ENCODE results near the gene TM6SF1. TPM values are rescaled to one million over a fixed set of nuclear protein-coding genes. Genes with fewer than 3 reads are reported as not detected.
"Not testable (repeated sequence)": the region's sequence is repeated elsewhere in the genome, so short reads cannot be mapped to it uniquely, and the experiment has no call there.

Gene TM6SF1
- total RNA-seq, 1 donor from 2014 or later = 5.6 TPM

DNA sequence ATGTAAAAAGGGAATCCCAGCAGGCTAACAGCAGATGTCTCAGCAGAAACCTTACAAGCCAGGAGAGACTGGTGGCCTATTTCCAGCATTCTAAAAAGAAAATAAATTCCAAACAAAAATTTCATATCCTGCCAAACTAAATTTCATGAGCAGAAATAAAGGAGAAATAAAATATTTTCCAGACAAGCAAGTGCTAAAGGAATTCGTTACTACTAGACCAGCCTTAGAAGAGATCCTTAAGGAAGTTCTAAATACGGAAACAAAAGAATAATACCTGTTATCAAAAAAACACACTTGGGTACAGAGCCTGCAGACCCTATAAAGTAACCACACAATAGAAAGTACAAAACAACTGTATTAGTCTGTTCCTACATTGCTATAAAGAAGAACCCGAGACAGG, 58.8 kb downstream of the TM6SF1 start:
- Mint-ChIP-seq H3K9me3 (ENCODE audit: unreplicated experiment) (peaks cover 28% of the 10 kb centered on the region), H3K27ac (ENCODE audit: unreplicated experiment) (no peak overlapping the region)

DNA sequence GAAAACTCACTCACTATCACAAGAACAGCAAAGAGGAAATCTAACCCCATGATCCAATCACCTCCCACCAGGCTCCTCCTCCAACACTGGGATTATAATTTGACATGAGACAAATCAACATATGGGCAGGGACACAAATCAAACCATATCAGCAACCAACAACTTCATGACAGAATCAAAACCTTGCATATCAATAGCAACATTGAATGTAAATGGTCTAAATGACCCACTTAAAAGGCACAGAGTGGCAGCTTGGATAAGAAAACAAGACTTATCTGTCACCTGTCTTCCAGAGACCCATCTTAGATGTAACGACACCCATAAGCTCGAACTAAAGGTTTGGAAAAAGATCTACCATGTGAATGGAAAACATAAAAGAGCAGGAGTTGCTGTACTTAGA, 59.4 kb downstream of the TM6SF1 start:
- Mint-ChIP-seq H3K36me3 (ENCODE audit: unreplicated experiment) (peaks cover 33% of the 10 kb centered on the region), H3K4me3 (ENCODE audit: unreplicated experiment) (no peak overlapping the region), H3K27ac (ENCODE audit: unreplicated experiment) (no peak overlapping the region), H3K4me1 (ENCODE audit: unreplicated experiment) (peaks cover 18% of the 10 kb centered on the region), H3K9me3 (ENCODE audit: unreplicated experiment) (peaks cover 28% of the 10 kb centered on the region), H3K27me3 (ENCODE audit: unreplicated experiment) (no peaks in the 10 kb centered on the region)
- no peak for DNase-seq (ENCODE audit: extremely low spot score, unreplicated experiment)
- TF ChIP-seq, protein P1, sequence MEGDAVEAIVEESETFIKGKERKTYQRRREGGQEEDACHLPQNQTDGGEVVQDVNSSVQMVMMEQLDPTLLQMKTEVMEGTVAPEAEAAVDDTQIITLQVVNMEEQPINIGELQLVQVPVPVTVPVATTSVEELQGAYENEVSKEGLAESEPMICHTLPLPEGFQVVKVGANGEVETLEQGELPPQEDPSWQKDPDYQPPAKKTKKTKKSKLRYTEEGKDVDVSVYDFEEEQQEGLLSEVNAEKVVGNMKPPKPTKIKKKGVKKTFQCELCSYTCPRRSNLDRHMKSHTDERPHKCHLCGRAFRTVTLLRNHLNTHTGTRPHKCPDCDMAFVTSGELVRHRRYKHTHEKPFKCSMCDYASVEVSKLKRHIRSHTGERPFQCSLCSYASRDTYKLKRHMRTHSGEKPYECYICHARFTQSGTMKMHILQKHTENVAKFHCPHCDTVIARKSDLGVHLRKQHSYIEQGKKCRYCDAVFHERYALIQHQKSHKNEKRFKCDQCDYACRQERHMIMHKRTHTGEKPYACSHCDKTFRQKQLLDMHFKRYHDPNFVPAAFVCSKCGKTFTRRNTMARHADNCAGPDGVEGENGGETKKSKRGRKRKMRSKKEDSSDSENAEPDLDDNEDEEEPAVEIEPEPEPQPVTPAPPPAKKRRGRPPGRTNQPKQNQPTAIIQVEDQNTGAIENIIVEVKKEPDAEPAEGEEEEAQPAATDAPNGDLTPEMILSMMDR (IDR thresholded peaks at IDR 0.05) = no peak

More for the DNA sequence above, 58.8 kb downstream of the TM6SF1 start:
- Mint-ChIP-seq H3K27me3 (ENCODE audit: unreplicated experiment) (no peaks in the 10 kb centered on the region), H3K36me3 (ENCODE audit: unreplicated experiment) (peaks cover 38% of the 10 kb centered on the region), H3K4me1 (ENCODE audit: unreplicated experiment) (peaks cover 18% of the 10 kb centered on the region), H3K4me3 (ENCODE audit: unreplicated experiment) (no peak overlapping the region)
- no peak for DNase-seq (ENCODE audit: extremely low spot score, unreplicated experiment)
- TF ChIP-seq, protein P1 (IDR thresholded peaks at IDR 0.05) = no peak

DNA sequence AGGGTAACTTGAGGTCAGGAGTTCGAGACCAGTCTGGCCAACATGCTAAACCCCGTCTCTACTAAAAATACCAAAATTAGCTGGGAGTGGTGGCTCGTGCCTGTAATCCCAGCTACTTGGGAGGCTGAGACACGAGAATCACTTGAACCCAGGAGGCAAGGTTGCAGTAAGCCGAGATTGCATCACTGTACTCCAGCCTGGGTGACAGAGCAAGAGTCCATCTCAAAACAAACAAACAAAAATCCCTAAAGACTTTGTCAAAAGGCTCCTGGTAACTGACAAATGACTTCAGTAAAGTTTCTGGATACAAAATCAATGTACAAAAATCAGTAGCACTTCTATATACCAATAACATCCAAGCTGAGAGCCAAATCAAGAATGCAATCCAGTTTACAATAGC, 62.1 kb downstream of the TM6SF1 start:
- not testable (repeated sequence) for H3K27me3 Mint-ChIP-seq (ENCODE audit: unreplicated experiment); DNase-seq (ENCODE audit: extremely low spot score, unreplicated experiment); H3K4me3 Mint-ChIP-seq (ENCODE audit: unreplicated experiment); H3K27ac Mint-ChIP-seq (ENCODE audit: unreplicated experiment)
- Mint-ChIP-seq H3K36me3 (ENCODE audit: unreplicated experiment) (peaks cover 16% of the 10 kb centered on the region), H3K4me1 (ENCODE audit: unreplicated experiment) (peaks cover 21% of the 10 kb centered on the region), H3K9me3 (ENCODE audit: unreplicated experiment) (peaks cover 28% of the 10 kb centered on the region)

DNA sequence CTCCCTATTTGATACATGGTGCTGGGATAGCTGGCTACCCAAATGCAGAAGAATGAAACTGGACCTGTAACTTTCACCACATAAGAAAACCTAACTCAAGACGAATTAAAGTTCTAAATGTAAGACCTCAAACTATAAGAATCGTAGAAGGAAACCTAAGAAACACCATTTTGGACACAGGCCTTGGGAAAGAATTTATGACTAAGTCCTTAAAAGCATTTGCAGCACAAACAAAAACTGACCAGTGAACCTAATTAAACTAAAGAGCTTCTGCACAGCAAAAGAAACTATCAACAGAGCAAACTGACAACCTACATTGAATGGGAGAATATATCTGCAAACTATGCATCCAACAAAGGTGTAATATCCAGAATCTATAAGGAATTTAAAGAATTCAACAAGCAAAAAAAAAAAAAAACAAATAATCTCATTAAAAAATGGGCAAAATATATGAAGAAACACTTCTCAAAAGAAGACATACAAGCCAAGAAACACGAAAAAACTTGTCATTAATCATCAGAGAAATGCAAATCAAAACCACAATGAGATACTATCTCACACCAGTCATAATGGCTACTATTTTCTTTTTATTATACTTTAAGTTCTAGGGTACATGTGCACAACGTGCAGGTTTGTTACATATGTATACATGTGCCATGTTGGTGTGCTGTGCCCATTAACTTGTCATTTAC, 63.2 kb downstream of the TM6SF1 start:
- H3K27ac Mint-ChIP-seq (ENCODE audit: unreplicated experiment) = no peak overlapping the region
- DNase-seq (ENCODE audit: extremely low spot score, unreplicated experiment) = no peak
- TF ChIP-seq, protein P1 (IDR thresholded peaks at IDR 0.05) = no peak
- peaks cover 23% of the 10 kb centered on the region for H3K9me3 Mint-ChIP-seq (ENCODE audit: unreplicated experiment)
- peaks cover 16% of the 10 kb centered on the region for H3K36me3 Mint-ChIP-seq (ENCODE audit: unreplicated experiment)
- H3K4me1 Mint-ChIP-seq (ENCODE audit: unreplicated experiment) = peaks cover 24% of the 10 kb centered on the region
- H3K27me3 Mint-ChIP-seq (ENCODE audit: unreplicated experiment) = no peaks in the 10 kb centered on the region
- H3K4me3 Mint-ChIP-seq (ENCODE audit: unreplicated experiment) = no peak overlapping the region

DNA sequence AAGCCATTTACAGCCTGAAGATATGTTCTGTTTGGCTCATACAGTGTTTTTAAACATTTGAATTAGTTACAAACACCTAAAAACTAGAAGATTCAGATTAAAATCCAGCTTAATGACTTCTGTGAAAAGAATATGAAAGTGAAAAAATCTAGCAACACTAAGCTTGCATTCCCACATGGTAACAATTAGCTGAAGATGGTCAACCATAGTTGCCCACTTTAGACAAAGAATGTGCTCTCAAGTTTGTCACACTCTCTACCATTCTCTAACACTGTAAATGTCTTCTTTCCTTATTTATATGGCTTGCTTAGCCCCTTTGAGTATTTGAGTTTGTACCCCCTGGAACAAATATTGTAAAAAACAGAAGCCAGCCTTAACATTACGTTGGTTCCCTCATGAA, 67.4 kb downstream of the TM6SF1 start:
- peaks cover 2% of the 10 kb centered on the region for H3K36me3 Mint-ChIP-seq (ENCODE audit: unreplicated experiment)
- peaks cover 3% of the 10 kb centered on the region for H3K9me3 Mint-ChIP-seq (ENCODE audit: unreplicated experiment)
- no peaks in the 10 kb centered on the region for H3K27me3 Mint-ChIP-seq (ENCODE audit: unreplicated experiment)
- no peak overlapping the region for H3K4me3 Mint-ChIP-seq (ENCODE audit: unreplicated experiment)
- DNase-seq (ENCODE audit: extremely low spot score, unreplicated experiment) = no peak
- peaks cover 26% of the 10 kb centered on the region for H3K4me1 Mint-ChIP-seq (ENCODE audit: unreplicated experiment)
- TF ChIP-seq, protein P1 (IDR thresholded peaks at IDR 0.05) = no peak
- peak overlapping the region; percentile 48 for H3K27ac Mint-ChIP-seq (ENCODE audit: unreplicated experiment)
